B cell (primary cell): ENCODE results near the gene ENO3. TPM values are rescaled to one million over a fixed set of nuclear protein-coding genes. Genes with fewer than 3 reads are reported as not detected.

Experiments used
- ATAC-seq: fragments of 200-7000 bp; cut with Tn5 transposase; one replicate; pipeline ENCODE4 v1.10.0; 2021; ENCODE audit warnings: low read depth, mild to moderate bottlenecking, moderate number of reproducible peaks, moderate library complexity
- CTCF ChIA-PET: fragments of 350-600 bp; sonication (Branson Sonifier 250); formaldehyde crosslinking; loops from one replicate; lab custom pipeline; 2021; ENCODE audit warnings: antibody characterized with exemption, inconsistent platforms; lab: Charles Lee
- POLR2A ChIA-PET: fragments of 350-600 bp; sonication (Branson Sonifier 250); formaldehyde crosslinking; loops from one replicate; lab custom pipeline; 2021; ENCODE audit warnings: antibody characterized with exemption; lab: Charles Lee
- DNase-seq: peaks from one replicate; pipeline ENCODE4 v3.0.0; 2013
- H2AFZ ChIP-seq: 2 replicates; pipeline ENCODE4 v1.6.1; 2012; ENCODE audit warnings: mild to moderate bottlenecking, low read depth, low read length; ENCODE audit not compliant: insufficient read depth, poor library complexity, severe bottlenecking
- H3K27ac ChIP-seq, 2 donors: 1 replicate in 1 of 2; 2 replicates in 1 of 2; pipeline ENCODE4 v1.5.1; 2012 to 2013; ENCODE audit warnings: low read length in 2 of 2, mild to moderate bottlenecking in 2 of 2, moderate library complexity in 1 of 2
- H3K27me3 ChIP-seq, 4 experiments: fragments of 200-600 bp in 1 of 4; sonication (generic) in 1 of 4; replicated peaks in 1 of 4; 1 replicate in 2 of 4; 2 replicates in 2 of 4; pipeline versions ENCODE4 v1.6.1 to v1.7.0; 2013 to 2016; ENCODE audit warnings: low read length in 3 of 4, mild to moderate bottlenecking in 2 of 4, mixed read lengths in 1 of 4, moderate library complexity in 1 of 4; ENCODE audit not compliant: insufficient read depth in 4 of 4, control insufficient read depth in 3 of 4; ENCODE audit errors: control extremely low read depth in 1 of 4
- H3K36me3 ChIP-seq, 2 experiments: replicated peaks in 1 of 2; 1 replicate in 1 of 2; 2 replicates in 1 of 2; pipeline versions ENCODE4 v1.6.1 to v1.7.1; 2013; ENCODE audit warnings: low read length in 1 of 2; ENCODE audit not compliant: insufficient read depth in 2 of 2, control insufficient read depth in 1 of 2; ENCODE audit errors: control extremely low read depth in 1 of 2, extremely low read depth in 1 of 2
- H3K4me1 ChIP-seq, 2 donors: fragments of 200-600 bp in 1 of 2; sonication (generic) in 1 of 2; 1 replicate in 1 of 2; 2 replicates in 1 of 2; pipeline versions ENCODE4 v1.5.1 to v1.6.1; 2013 to 2017; ENCODE audit warnings: low read length in 2 of 2; ENCODE audit not compliant: control insufficient read depth in 2 of 2, insufficient read depth in 2 of 2
- H3K4me2 ChIP-seq: replicated peaks from 2 replicates; pipeline ENCODE3; 2012; ENCODE audit warnings: mild to moderate bottlenecking, low read depth, low read length; ENCODE audit not compliant: poor library complexity, severe bottlenecking
- H3K4me3 ChIP-seq, 5 experiments: fragments of 200-600 bp in 1 of 5; sonication (generic) in 1 of 5; 1 replicate in 3 of 5; 2 replicates in 2 of 5; pipeline versions ENCODE4 v1.5.1 to v1.7.0; 2011 to 2016; ENCODE audit warnings: low read length in 4 of 5, mild to moderate bottlenecking in 4 of 5, low read depth in 2 of 5, control low read depth in 1 of 5, moderate library complexity in 1 of 5; ENCODE audit not compliant: insufficient read depth in 1 of 5; ENCODE audit errors: control extremely low read depth in 1 of 5, extremely low read depth in 1 of 5
- H3K79me2 ChIP-seq: fragments of 200-600 bp; sonication (generic); one replicate; pipeline ENCODE4 v1.6.0; 2016; ENCODE audit warnings: low read length; ENCODE audit not compliant: control insufficient read depth, insufficient read depth
- H3K9ac ChIP-seq: fragments of 200-600 bp; sonication (generic); 2 replicates; pipeline ENCODE4 v1.6.1; 2017; ENCODE audit warnings: mild to moderate bottlenecking, low read length, moderate library complexity
- H3K9me3 ChIP-seq, 3 donors: one replicate each; pipeline versions ENCODE4 v1.6.1 to v1.7.1; 2013; ENCODE audit warnings: low read length in 2 of 3; ENCODE audit not compliant: control insufficient read depth in 2 of 3, insufficient read depth in 1 of 3; ENCODE audit errors: control extremely low read depth in 1 of 3
- H4K20me1 ChIP-seq: 2 replicates; pipeline ENCODE4 v1.6.0; 2012; ENCODE audit warnings: mild to moderate bottlenecking, low read length; ENCODE audit not compliant: insufficient read depth, control insufficient read depth, poor library complexity, severe bottlenecking
- H3K27ac Mint-ChIP-seq: one replicate; pipeline ENCODE4 v1.8.0; 2021; ENCODE audit warnings: mixed read lengths
- H3K27me3 Mint-ChIP-seq: one replicate; pipeline ENCODE4 v1.8.0; 2021; ENCODE audit warnings: mixed read lengths
- H3K4me1 Mint-ChIP-seq: one replicate; pipeline ENCODE4 v1.8.0; 2021; ENCODE audit warnings: mixed read lengths
- H3K4me3 Mint-ChIP-seq: one replicate; pipeline ENCODE4 v1.8.0; 2021; ENCODE audit warnings: mixed read lengths
- H3K9me3 Mint-ChIP-seq: one replicate; pipeline ENCODE4 v1.8.0; 2022; ENCODE audit warnings: mixed read lengths; ENCODE audit not compliant: insufficient read depth
- CTCF ChIP-seq: fragments of 200-600 bp; IDR thresholded peaks from one replicate; pipeline ENCODE4 v1.8.0; 2022; ENCODE audit warnings: antibody characterized with exemption, mild to moderate bottlenecking
- EZH2 ChIP-seq: IDR thresholded peaks from 2 replicates; pipeline ENCODE4 v1.6.1; 2012; ENCODE audit warnings: borderline replicate concordance, low read depth, mild to moderate bottlenecking, moderate library complexity, low read length; ENCODE audit not compliant: insufficient read depth, poor library complexity, severe bottlenecking
- WGBS: methylation state at CpG from one replicate; pipeline ENCODE4 v1.1.5; 2013; ENCODE audit warnings: missing lambda C conversion rate; ENCODE audit not compliant: insufficient coverage; 5-methylcytosine and 5-hydroxymethylcytosine counted together
- intact Hi-C: fragments of 100-400 bp; cut with micrococcal nuclease; formaldehyde crosslinking; loops from one replicate; pipeline ENCODE4 v1.10.0; 2022
- polyA plus RNA-seq: library from polyadenylated mRNA; depleted of rRNA; stranded (reverse); fragments of >200 nt; gene quantifications from 2 replicates; pipeline ENCODE4 v1.2.3, GENCODE V29; 2012
- total RNA-seq, 2 donors: library from RNA; stranded (reverse); fragments of 120-200 nt in 1 of 2; gene quantifications; 1 replicate in 1 of 2; 2 replicates in 1 of 2; pipeline versions ENCODE4 v1.2.3 to v1.2.4, GENCODE V29; 2013 to 2022

Gene ENO3
- total and polyA plus RNA-seq, 2 donors (not counting 1 experiment from before 2014, with no cell fraction given): 34.8 to 50.1 TPM

- peak overlapping the region; percentile 99 for H3K27ac Mint-ChIP-seq
- Histone ChIP-seq H3K27me3 (no peaks in the 10 kb centered on the region), H3K9ac (peak overlapping the region; percentile 97), H3K9me3 (no peaks in the 10 kb centered on the region), H4K20me1 (peaks cover 42% of the 10 kb centered on the region), H3K27ac (peak overlapping the region; percentile 73 to 93), H3K4me1 (peaks cover 37 to 45% of the 10 kb centered on the region in 2 donors), H3K79me2 (peaks cover 45% of the 10 kb centered on the region), H2AFZ (peak overlapping the region; percentile 97), H3K4me2 (peak overlapping the region; percentile 98), H3K4me3 (peak overlapping the region; percentile 59 to 99 (median 96)), H3K36me3 (peaks cover 0 to 28% of the 10 kb centered on the region in 2 experiments)
- peak overlapping the region; percentile 98 for H3K4me3 Mint-ChIP-seq
- H3K4me1 Mint-ChIP-seq: peaks cover 46% of the 10 kb centered on the region
- intact Hi-C loops: loop anchor here (1.0 to 10.0 kb wide), 11 partner anchors 9 to 987 kb away; partner anchors contain the start of genes ARRB2, ATP2A3, CAMTA2 and INCA1
- DNase-seq: peak; percentile 90
- 0% methylated on average over 38 of the region's 40 CpGs for WGBS
- POLR2A ChIA-PET: interaction anchor here (0.5 to 4.9 kb wide), 11 partner anchors 9 to 985 kb away, joined by 3 to 81 read pairs (median 4); partner anchors contain the start of genes INCA1, KIF1C, RNF167 and SLC25A11
- no peaks in the 10 kb centered on the region for H3K9me3 Mint-ChIP-seq
- CTCF ChIA-PET: interaction anchor here (1.1 to 3.0 kb wide), 3 partner anchors 9 to 39 kb away, joined by 3 to 16 read pairs (median 8); partner anchors contain the start of genes RNF167, SLC25A11 and SPAG7
- ATAC-seq: peak; percentile 50
- no peaks in the 10 kb centered on the region for H3K27me3 Mint-ChIP-seq
- TF ChIP-seq EZH2: no peak
Measured at GRCh38 chr17:4948931-4949320, 2.0 kb upstream of the ENO3 start.

GRCh38 chr17:4949321-4950074 is 1.4 kb upstream of the ENO3 start:
- peaks cover 44% of the 10 kb centered on the region for H3K79me2 ChIP-seq
- TF ChIP-seq CTCF (no peak), EZH2 (no peak)
- peak; percentile 95 for DNase-seq
- peak overlapping the region; percentile 59 to 99 (median 96) for H3K4me3 ChIP-seq
- H3K4me1 Mint-ChIP-seq: peaks cover 40% of the 10 kb centered on the region
- under 1% methylated on average over 46 of the region's 75 CpGs for WGBS
- intact Hi-C loops: loop anchor here (1.0 to 10.0 kb wide), 8 partner anchors 18 to 987 kb away; partner anchors contain the start of genes ATP2A3, CAMTA2, MED11 and SPAG7
- peaks cover 37% of the 10 kb centered on the region for H4K20me1 ChIP-seq
- H3K27ac Mint-ChIP-seq: peak overlapping the region; percentile 99
- H3K36me3 ChIP-seq: peaks cover 0 to 24% of the 10 kb centered on the region in 2 experiments
- H3K9me3 Mint-ChIP-seq: no peaks in the 10 kb centered on the region
- H3K27me3 Mint-ChIP-seq: no peaks in the 10 kb centered on the region
- peak overlapping the region; percentile 97 for H2AFZ ChIP-seq
- H3K4me2 ChIP-seq: peak overlapping the region; percentile 98
- POLR2A ChIA-PET: interaction anchor here (1.0 to 4.9 kb wide), 5 partner anchors 10 to 129 kb away, joined by 3 to 81 read pairs (median 16); partner anchors contain the start of genes INCA1, KIF1C, RNF167 and SLC25A11
- CTCF ChIA-PET: interaction anchor here (1.1 to 3.0 kb wide), 3 partner anchors 10 to 39 kb away, joined by 3 to 16 read pairs (median 8); partner anchors contain the start of genes RNF167, SLC25A11 and SPAG7
- peaks cover 31 to 39% of the 10 kb centered on the region in 2 donors for H3K4me1 ChIP-seq
- H3K9ac ChIP-seq: peak overlapping the region; percentile 97
- H3K27ac ChIP-seq: peak overlapping the region; percentile 73 to 93
- H3K4me3 Mint-ChIP-seq: peak overlapping the region; percentile 98
- H3K27me3 ChIP-seq: no peaks in the 10 kb centered on the region
- H3K9me3 ChIP-seq: no peaks in the 10 kb centered on the region
- peak; percentile 38 for ATAC-seq
